Gastrocnemius medialis (tissue), 4 donors: Measurements from ENCODE around the gene VTCN1. TPM values are rescaled to one million over a fixed set of nuclear protein-coding genes. Genes with fewer than 3 reads are reported as not detected.

Source experiments
- ATAC-seq, 2 donors: fragments of 150-250 bp; one replicate each; pipeline ENCODE4 v1.9.1; 2016
- DNase-seq, 2 donors: peaks; one replicate each; pipeline ENCODE4 v3.0.0-alpha.2; 2019
- H3K27ac ChIP-seq, 4 donors: fragments of 200-600 bp; sonication (generic); 1 replicate in 1 of 4; 2 replicates in 3 of 4; pipeline ENCODE4 v1.5.1; 2016 to 2018; ENCODE audit warnings: mild to moderate bottlenecking in 2 of 4, moderate library complexity in 1 of 4
- H3K27me3 ChIP-seq, 3 donors: fragments of 200-600 bp; sonication (generic) in 2 of 3; 1 replicate in 1 of 3; 2 replicates in 2 of 3; pipeline versions ENCODE4 v1.5.1 to v1.6.0; 2016 to 2019; ENCODE audit warnings: mild to moderate bottlenecking in 1 of 3, moderate library complexity in 1 of 3
- H3K36me3 ChIP-seq, 2 donors: fragments of 200-600 bp; sonication (generic) in 1 of 2; one replicate each; pipeline ENCODE4 v1.5.1; 2017 to 2018
- H3K4me1 ChIP-seq, 2 donors: fragments of 200-600 bp; sonication (generic) in 1 of 2; one replicate each; pipeline ENCODE4 v1.5.1; 2016 to 2017; ENCODE audit warnings: mild to moderate bottlenecking in 2 of 2
- H3K4me3 ChIP-seq, 4 donors: fragments of 200-600 bp; sonication (generic) in 3 of 4; 1 replicate in 1 of 4; 2 replicates in 3 of 4; pipeline ENCODE4 v1.5.1; 2016 to 2019; ENCODE audit warnings: mild to moderate bottlenecking in 2 of 4
- H3K9me3 ChIP-seq, 3 donors: fragments of 200-600 bp; sonication (generic) in 2 of 3; 1 replicate in 1 of 3; 2 replicates in 2 of 3; pipeline ENCODE4 v1.5.1; 2016 to 2019
- CTCF ChIP-seq, 5 experiments: fragments of 450-650 bp in 3 of 5; fragments of 200-600 bp in 2 of 5; sonication (generic) in 2 of 5; IDR thresholded peaks in 4 of 5; conservative IDR thresholded peaks in 1 of 5; 1 replicate in 4 of 5; 2 replicates in 1 of 5; pipeline ENCODE4 v1.5.1; 2016 to 2019; ENCODE audit warnings: antibody characterized with exemption in 5 of 5, mild to moderate bottlenecking in 3 of 5, moderate library complexity in 3 of 5
- POLR2A ChIP-seq, 2 donors: fragments of 450-650 bp; IDR thresholded peaks; one replicate each; pipeline ENCODE4 v1.6.1; 2017; ENCODE audit warnings: antibody characterized with exemption in 2 of 2, mild to moderate bottlenecking in 2 of 2, moderate library complexity in 2 of 2
- in situ Hi-C, 4 donors: fragments of 200-750 bp; cut with MboI; loops; one replicate each; pipeline versions ENCODE4 v1.15.0 to v1.8.0; 2017; ENCODE audit warnings: low sequenced_read_pairs in 4 of 4
- intact Hi-C: fragments of 100-400 bp; cut with DNase I; formaldehyde crosslinking; loops from one replicate; pipeline ENCODE4 v1.15.1; 2023; ENCODE audit warnings: low total_unique reads
- total RNA-seq, 4 donors: library from RNA; depleted of rRNA; stranded (reverse); fragments of >200 nt; gene quantifications; one replicate each; pipeline versions ENCODE4 v1.1.0 to v1.2.3, GENCODE V29; 2016

Gene VTCN1
- total RNA-seq, 4 donors from 2014 or later = not detected

- Histone ChIP-seq H3K9me3 (no peaks in the 10 kb centered on the region), H3K4me1 (no peaks in the 10 kb centered on the region), H3K27ac (no peak overlapping the region), H3K4me3 (no peak overlapping the region), H3K36me3 (no peaks in the 10 kb centered on the region), H3K27me3 (no peaks in the 10 kb centered on the region)
- no peak for DNase-seq
- ATAC-seq = no peak
- intact Hi-C loops (no loop called here), in situ Hi-C loops (no loop called here)
- TF ChIP-seq POLR2A (IDR thresholded peaks at IDR 0.05) (no peak), CTCF (IDR thresholded peaks at IDR 0.05 in 4 of 5, conservative IDR thresholded peaks at IDR 0.05 in 1 of 5) (no peak)
These were observed 30.4 kb downstream of the VTCN1 start for GRCh38 chr1:117180147-117180967.

- intact Hi-C loops = no loop called here
- in situ Hi-C loops = no loop called here
- no peak for ATAC-seq
- Histone ChIP-seq H3K27me3 (no peaks in the 10 kb centered on the region), H3K4me1 (no peaks in the 10 kb centered on the region), H3K4me3 (no peak overlapping the region), H3K27ac (no peak overlapping the region), H3K36me3 (no peaks in the 10 kb centered on the region), H3K9me3 (no peaks in the 10 kb centered on the region)
- no peak for DNase-seq
- TF ChIP-seq POLR2A (IDR thresholded peaks at IDR 0.05) (no peak), CTCF (IDR thresholded peaks at IDR 0.05 in 4 of 5, conservative IDR thresholded peaks at IDR 0.05 in 1 of 5) (no peak)
These were observed 31.3 kb downstream of the VTCN1 start for GRCh38 chr1:117179471-117179870.

DNA sequence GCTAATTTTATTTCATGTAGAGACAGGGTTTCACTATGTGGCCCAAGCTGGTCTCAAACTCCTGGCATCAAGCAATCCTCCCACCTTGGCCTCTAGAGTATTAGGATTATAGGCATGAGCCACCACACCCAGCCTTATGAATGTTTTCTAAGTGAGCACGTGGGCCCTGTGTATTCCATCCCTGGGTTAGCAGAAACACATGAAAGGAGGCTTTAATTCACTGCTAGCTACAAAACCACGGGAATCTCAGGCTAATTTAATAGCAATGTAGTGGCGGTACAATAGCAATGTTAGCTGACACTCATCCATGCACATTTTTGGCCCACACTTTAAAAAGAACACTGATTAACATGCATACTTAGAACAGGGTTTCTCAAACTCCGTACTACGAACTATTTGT, 32.0 kb downstream of the VTCN1 start:
- Histone ChIP-seq H3K27me3 (no peaks in the 10 kb centered on the region), H3K36me3 (no peaks in the 10 kb centered on the region), H3K27ac (no peak overlapping the region), H3K9me3 (no peaks in the 10 kb centered on the region), H3K4me1 (no peaks in the 10 kb centered on the region), H3K4me3 (no peak overlapping the region)
- ATAC-seq (no peak), DNase-seq (no peak)
- in situ Hi-C loops = no loop called here
- TF ChIP-seq CTCF (IDR thresholded peaks at IDR 0.05 in 4 of 5, conservative IDR thresholded peaks at IDR 0.05 in 1 of 5) (no peak), POLR2A (IDR thresholded peaks at IDR 0.05) (no peak)
- intact Hi-C loops = no loop called here

GRCh38 chr1:117177376-117177775, 33.4 kb downstream of the VTCN1 start:
- Histone ChIP-seq H3K27me3 (no peaks in the 10 kb centered on the region), H3K4me3 (no peak overlapping the region)

More at GRCh38 chr1:117177376-117177775, 33.4 kb downstream of the VTCN1 start:
- no peak for TF ChIP-seq CTCF (IDR thresholded peaks at IDR 0.05 in 4 of 5, conservative IDR thresholded peaks at IDR 0.05 in 1 of 5)
- no peak for TF ChIP-seq POLR2A (IDR thresholded peaks at IDR 0.05)
- no peak for DNase-seq
- H3K36me3 ChIP-seq = no peaks in the 10 kb centered on the region
- no peak for ATAC-seq
- in situ Hi-C loops (no loop called here), intact Hi-C loops (no loop called here)
- H3K4me1 ChIP-seq = no peaks in the 10 kb centered on the region
- no peaks in the 10 kb centered on the region for H3K9me3 ChIP-seq
- no peak overlapping the region for H3K27ac ChIP-seq
